Natural killer cell (primary cell): ENCODE data around the gene SLC30A2. TPM values are rescaled to one million over a fixed set of nuclear protein-coding genes. Genes with fewer than 3 reads are reported as not detected.
"Not testable (repeated sequence)": the region's sequence is repeated elsewhere in the genome, so short reads cannot be mapped to it uniquely, and the experiment has no call there.

Experiments
- ATAC-seq, 3 donors: fragments of 150-1000 bp in 2 of 3; fragments of 200-7000 bp in 1 of 3; cut with Tn5 transposase; 1 replicate in 1 of 3; 2 replicates in 2 of 3; pipeline ENCODE4 v1.10.0; 2021; ENCODE audit warnings: mild to moderate bottlenecking in 2 of 3, moderate library complexity in 2 of 3
- DNase-seq, 2 donors: peaks; one replicate each; pipeline versions ENCODE4 v3.0.0 to v3.0.0-alpha.2; 2013 to 2021; ENCODE audit warnings: mixed read lengths in 1 of 2
- H3K27ac ChIP-seq: one replicate; pipeline ENCODE4 v1.5.1; 2013; ENCODE audit warnings: mild to moderate bottlenecking, low read length
- H3K27me3 ChIP-seq: one replicate; pipeline ENCODE4 v1.6.1; 2013; ENCODE audit warnings: low read length; ENCODE audit not compliant: control insufficient read depth, insufficient read depth
- H3K36me3 ChIP-seq: one replicate; pipeline ENCODE4 v1.6.1; 2013; ENCODE audit warnings: low read length; ENCODE audit not compliant: control insufficient read depth, insufficient read depth
- H3K4me1 ChIP-seq: one replicate; pipeline ENCODE4 v1.6.1; 2013; ENCODE audit warnings: low read length; ENCODE audit not compliant: control insufficient read depth, insufficient read depth
- H3K4me3 ChIP-seq: one replicate; pipeline ENCODE4 v1.5.1; 2013; ENCODE audit warnings: low read length
- H3K9me3 ChIP-seq: one replicate; pipeline ENCODE4 v1.6.1; 2013; ENCODE audit warnings: low read length; ENCODE audit not compliant: control insufficient read depth, insufficient read depth
- H3K27ac Mint-ChIP-seq, 2 donors: one replicate each; pipeline ENCODE4 v1.8.0; 2022; ENCODE audit warnings: mild to moderate bottlenecking in 2 of 2, mixed read lengths in 2 of 2, moderate library complexity in 1 of 2
- H3K27me3 Mint-ChIP-seq, 2 donors: one replicate each; pipeline ENCODE4 v1.8.0; 2022; ENCODE audit warnings: low read depth in 2 of 2, mixed read lengths in 2 of 2
- H3K36me3 Mint-ChIP-seq: one replicate; pipeline ENCODE4 v1.8.0; 2022; ENCODE audit warnings: mixed read lengths
- H3K4me1 Mint-ChIP-seq, 2 donors: one replicate each; pipeline ENCODE4 v1.8.0; 2022; ENCODE audit warnings: mixed read lengths in 2 of 2
- H3K4me3 Mint-ChIP-seq: one replicate; pipeline ENCODE4 v1.8.0; 2022; ENCODE audit warnings: mild to moderate bottlenecking, moderate library complexity, mixed read lengths
- H3K9me3 Mint-ChIP-seq, 2 donors: one replicate each; pipeline ENCODE4 v1.8.0; 2022; ENCODE audit warnings: mixed read lengths in 2 of 2
- CTCF ChIP-seq: fragments of 200-600 bp; IDR thresholded peaks from one replicate; pipeline ENCODE4 v1.8.0; 2022; ENCODE audit warnings: antibody characterized with exemption
- WGBS: methylation state at CpG from one replicate; pipeline ENCODE4 v1.1.7; 2013; ENCODE audit warnings: missing lambda C conversion rate; ENCODE audit not compliant: insufficient coverage; 5-methylcytosine and 5-hydroxymethylcytosine counted together
- intact Hi-C: fragments of 100-400 bp; cut with micrococcal nuclease; formaldehyde crosslinking; loops from one replicate; pipeline ENCODE4 v1.14.2; 2022
- total RNA-seq, 4 donors: library from RNA; stranded (reverse); fragments of 120-200 nt in 1 of 4; gene quantifications; one replicate each; pipeline versions ENCODE4 v1.2.3 to v1.2.4, GENCODE V29; 2013 to 2022

SLC30A2 gene, protein sequence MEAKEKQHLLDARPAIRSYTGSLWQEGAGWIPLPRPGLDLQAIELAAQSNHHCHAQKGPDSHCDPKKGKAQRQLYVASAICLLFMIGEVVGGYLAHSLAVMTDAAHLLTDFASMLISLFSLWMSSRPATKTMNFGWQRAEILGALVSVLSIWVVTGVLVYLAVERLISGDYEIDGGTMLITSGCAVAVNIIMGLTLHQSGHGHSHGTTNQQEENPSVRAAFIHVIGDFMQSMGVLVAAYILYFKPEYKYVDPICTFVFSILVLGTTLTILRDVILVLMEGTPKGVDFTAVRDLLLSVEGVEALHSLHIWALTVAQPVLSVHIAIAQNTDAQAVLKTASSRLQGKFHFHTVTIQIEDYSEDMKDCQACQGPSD
- not detected for total RNA-seq
- not detected for total RNA-seq (2013)

DNA sequence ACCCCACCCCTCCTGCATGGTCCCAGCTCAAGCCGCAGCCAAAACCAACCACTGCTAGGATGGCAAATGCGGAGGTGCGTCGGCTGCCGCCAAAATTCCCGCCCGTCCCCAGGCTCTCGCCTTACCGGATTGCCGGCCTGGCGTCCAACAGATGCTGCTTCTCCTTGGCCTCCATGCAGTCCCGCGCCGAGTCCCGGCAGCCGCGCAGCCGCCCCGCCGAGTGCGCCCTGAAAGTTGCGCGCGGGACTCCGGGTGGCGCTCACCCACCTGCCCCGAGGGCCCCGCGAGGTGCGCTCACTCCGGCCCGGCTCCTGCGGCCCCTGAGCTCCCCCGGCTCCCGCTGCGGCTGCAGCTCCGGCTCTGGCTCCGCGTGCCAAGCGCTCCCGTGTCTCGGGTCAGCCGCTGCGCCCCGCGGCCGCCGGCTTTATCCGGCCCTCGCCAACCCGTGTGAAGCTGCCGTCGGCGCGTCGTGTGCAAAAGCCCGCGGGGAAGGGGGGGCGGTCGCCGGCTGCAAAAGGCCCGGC is at the start of gene SLC30A2:
TSS of gene SLC30A2 (minus strand) at position 397 of the 524 bp plus-strand sequence. CDS start at position 175, 222 bp downstream.
- DNase-seq: no peak
- ATAC-seq: no peak
- no peak for TF ChIP-seq CTCF
- WGBS: 1% methylated on average over 62 of the region's 62 CpGs
- Histone ChIP-seq H3K4me1 (no peaks in the 10 kb centered on the region), H3K4me3 (no peak within 1 kb of the TSS), H3K36me3 (no peaks in the 10 kb centered on the region), H3K27me3 (peaks cover 23% of the 10 kb centered on the region), H3K27ac (no peak within 1 kb of the TSS), H3K9me3 (no peaks in the 10 kb centered on the region)
- intact Hi-C loops: no loop called here
- no peaks in the 10 kb centered on the region for H3K4me1 Mint-ChIP-seq
- no peaks in the 10 kb centered on the region for H3K36me3 Mint-ChIP-seq
- H3K27me3 Mint-ChIP-seq: peaks cover 37 to 46% of the 10 kb centered on the region in 2 donors
- no peak within 1 kb of the TSS for H3K27ac Mint-ChIP-seq
- H3K9me3 Mint-ChIP-seq: no peaks in the 10 kb centered on the region
- no peak within 1 kb of the TSS for H3K4me3 Mint-ChIP-seq

DNA sequence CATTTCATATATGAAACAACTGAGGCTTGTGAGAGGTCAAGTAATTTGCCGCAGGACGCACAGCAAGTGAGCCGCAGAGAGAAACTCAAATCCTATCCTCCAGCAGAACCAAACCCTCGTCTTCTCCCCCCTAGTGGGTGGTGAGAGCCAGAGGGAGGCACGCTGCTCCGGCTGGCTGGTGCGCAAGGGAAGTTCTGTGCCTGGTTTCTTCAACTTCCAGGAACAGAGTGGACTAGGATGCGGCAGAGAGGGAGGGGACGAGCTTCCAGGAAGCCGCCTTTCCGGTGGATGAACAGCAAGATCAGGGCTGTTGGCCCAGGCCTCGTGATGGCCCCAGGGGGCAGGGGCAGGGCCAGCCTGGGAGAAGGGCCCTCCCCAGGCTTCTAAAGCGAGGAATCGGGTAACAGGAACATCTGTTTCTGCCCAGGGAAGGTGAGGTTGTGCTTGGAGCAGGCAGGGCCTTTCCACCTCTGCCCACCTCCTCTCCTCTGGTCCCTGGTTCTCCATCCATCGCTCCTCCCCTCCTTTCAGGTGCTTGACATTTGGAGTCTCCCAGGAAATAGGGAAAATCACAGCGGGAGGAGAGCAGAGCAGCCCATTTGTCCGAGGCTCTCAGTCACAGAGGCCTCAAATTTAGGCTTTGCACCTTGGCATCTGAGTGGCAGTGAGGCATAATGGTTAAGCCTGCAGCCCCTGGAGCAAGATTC is 48.9 kb upstream of the SLC30A2 start:
- H3K27ac Mint-ChIP-seq: no peak overlapping the region
- no peaks in the 10 kb centered on the region for H3K36me3 Mint-ChIP-seq
- TF ChIP-seq CTCF: no peak
- no peak for DNase-seq
- Histone ChIP-seq H3K36me3 (no peaks in the 10 kb centered on the region), H3K27me3 (no peaks in the 10 kb centered on the region), H3K4me1 (no peaks in the 10 kb centered on the region), H3K9me3 (no peaks in the 10 kb centered on the region), H3K27ac (no peak overlapping the region), H3K4me3 (no peak overlapping the region)
- peaks cover 9 to 35% of the 10 kb centered on the region in 2 donors for H3K27me3 Mint-ChIP-seq
- WGBS: 68% methylated on average over 13 of the region's 17 CpGs
- no peak overlapping the region for H3K4me3 Mint-ChIP-seq
- no peaks in the 10 kb centered on the region for H3K9me3 Mint-ChIP-seq
- H3K4me1 Mint-ChIP-seq: no peaks in the 10 kb centered on the region
- intact Hi-C loops: no loop called here
- ATAC-seq: no peak

DNA sequence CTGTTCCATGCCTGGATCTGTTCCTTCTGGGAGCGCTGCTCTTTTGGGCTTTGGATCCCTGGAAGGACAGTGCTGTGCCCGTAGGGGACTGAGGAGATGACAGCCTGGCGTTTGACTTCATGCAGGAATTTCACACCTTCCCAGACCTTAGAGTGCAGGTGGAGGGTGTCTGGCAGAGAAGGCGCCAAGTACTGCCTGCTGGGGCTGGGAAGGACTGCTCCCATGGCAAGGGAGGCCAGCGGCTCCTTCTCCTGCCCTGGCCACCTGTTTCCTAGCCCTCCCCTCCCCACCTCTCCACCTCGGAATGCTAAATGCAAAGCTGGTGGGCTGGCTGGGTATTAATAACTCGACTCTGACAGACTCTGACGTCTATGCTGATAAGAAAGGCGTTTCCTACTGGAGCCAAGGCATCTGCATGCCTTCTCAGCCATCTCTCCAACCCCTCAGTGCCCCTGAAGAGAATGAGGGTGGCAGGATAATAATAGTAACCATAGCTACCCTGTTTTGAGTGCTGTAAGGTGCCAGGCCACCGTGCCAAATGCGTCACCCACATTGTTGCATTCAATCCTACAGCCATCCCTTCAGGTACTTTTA is 48.3 kb upstream of the SLC30A2 start:
- WGBS: 54% methylated on average over 10 of the region's 11 CpGs
- Histone ChIP-seq H3K27ac (no peak overlapping the region), H3K4me3 (no peak overlapping the region), H3K4me1 (no peaks in the 10 kb centered on the region), H3K36me3 (no peaks in the 10 kb centered on the region), H3K9me3 (no peaks in the 10 kb centered on the region), H3K27me3 (no peaks in the 10 kb centered on the region)
- H3K36me3 Mint-ChIP-seq: no peaks in the 10 kb centered on the region
- H3K9me3 Mint-ChIP-seq: no peaks in the 10 kb centered on the region
- H3K27me3 Mint-ChIP-seq: peaks cover 9 to 35% of the 10 kb centered on the region in 2 donors
- ATAC-seq (no peak), DNase-seq (no peak)
- no peak overlapping the region for H3K27ac Mint-ChIP-seq
- intact Hi-C loops: no loop called here
- no peak for TF ChIP-seq CTCF
- no peaks in the 10 kb centered on the region for H3K4me1 Mint-ChIP-seq
- H3K4me3 Mint-ChIP-seq: no peak overlapping the region

DNA sequence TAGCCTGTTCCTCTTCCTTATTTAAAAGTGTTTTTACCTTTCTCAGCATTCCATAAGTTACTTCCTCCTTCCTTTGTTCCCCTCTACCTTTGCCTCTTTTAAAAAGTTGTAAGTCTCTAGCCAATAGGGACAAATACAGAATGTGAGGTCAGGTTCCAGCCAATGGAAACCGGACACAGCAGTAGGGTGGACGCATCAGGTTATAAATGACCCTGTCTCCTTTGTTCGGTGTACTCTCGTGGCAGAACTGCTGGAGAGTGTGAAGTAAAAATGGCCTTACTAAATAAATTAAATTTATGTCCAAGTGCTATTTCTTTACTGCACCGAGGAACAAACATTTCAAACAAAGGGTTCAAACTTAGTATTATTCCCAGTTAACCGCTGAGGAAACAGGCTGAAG is 47.7 kb upstream of the SLC30A2 start:
- H3K36me3 Mint-ChIP-seq, H3K4me1 ChIP-seq, ATAC-seq, H3K36me3 ChIP-seq, H3K27me3 ChIP-seq, H3K4me1 Mint-ChIP-seq, H3K4me3 Mint-ChIP-seq, DNase-seq, H3K9me3 ChIP-seq, H3K27ac Mint-ChIP-seq, intact Hi-C loops, H3K9me3 Mint-ChIP-seq, H3K27ac ChIP-seq, H3K4me3 ChIP-seq: not testable (repeated sequence)
- 43% methylated on average over 6 of the region's 6 CpGs for WGBS
- H3K27me3 Mint-ChIP-seq: peaks cover 9 to 35% of the 10 kb centered on the region in 2 donors
